ENCODE data around the gene AUTS2.

The AUTS2 gene

DNA sequence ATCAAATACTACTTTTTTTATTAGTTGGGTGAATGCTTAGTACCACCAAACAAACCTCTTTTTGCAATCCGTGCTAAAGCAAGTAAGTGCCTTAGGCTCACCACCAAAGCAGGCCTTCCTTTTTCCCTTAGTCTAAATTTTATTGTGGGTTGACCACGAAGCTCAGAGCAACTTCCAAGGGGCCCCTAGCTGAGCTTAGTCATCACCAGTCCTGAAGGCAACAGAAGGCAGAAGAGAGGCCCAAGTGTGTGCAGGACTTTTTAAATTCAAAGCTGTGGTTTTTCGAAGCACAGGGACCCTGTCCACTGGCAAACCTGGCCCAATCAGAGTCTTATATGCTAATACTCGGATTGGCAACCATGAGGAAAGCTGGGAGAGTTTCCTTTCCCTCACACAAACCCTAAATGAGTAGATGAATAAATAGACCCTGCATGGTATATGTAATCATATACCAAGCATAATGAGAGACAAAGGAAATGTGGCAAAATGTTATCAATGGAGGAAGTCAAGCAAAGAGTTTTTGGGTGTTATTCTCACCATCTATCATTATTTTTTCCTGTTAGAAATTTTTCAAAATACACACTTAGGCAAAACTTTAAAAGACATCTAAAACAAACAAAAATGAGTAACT lies 1080.5 kb downstream of the AUTS2 start:
- H3K9me3 ChIP-seq (ENCODE audit: control insufficient read depth, insufficient read depth, low read depth, low read length), result no peaks in the 10 kb centered on the region
- H3K4me3 ChIP-seq (ENCODE audit: low read depth, low read length), result no peak overlapping the region
- no peak for TF ChIP-seq ZNF785 (tag by site-specific recombination; IDR thresholded peaks at IDR 0.05)
- no peak for TF ChIP-seq ZNF510 (tag by site-specific recombination; IDR thresholded peaks at IDR 0.05; ENCODE audit: insufficient replicate concordance)
- TF ChIP-seq ZNF211 (tag by site-specific recombination; IDR thresholded peaks at IDR 0.05; ENCODE audit: low read depth), result peak; percentile 92
- no peak overlapping the region for H3K27ac ChIP-seq (ENCODE audit: extremely low read depth, low read depth, low read length)
- ChIA-PET CTCF (no interaction called here), POLR2A (no interaction called here)
- peaks cover 8% of the 10 kb centered on the region for H3K4me1 ChIP-seq (ENCODE audit: control insufficient read depth, insufficient read depth, low read length)
- H3K36me3 ChIP-seq (ENCODE audit: control insufficient read depth in 2 of 2, insufficient read depth in 1 of 2, low read length in 2 of 2), result no peaks in the 10 kb centered on the region

DNA sequence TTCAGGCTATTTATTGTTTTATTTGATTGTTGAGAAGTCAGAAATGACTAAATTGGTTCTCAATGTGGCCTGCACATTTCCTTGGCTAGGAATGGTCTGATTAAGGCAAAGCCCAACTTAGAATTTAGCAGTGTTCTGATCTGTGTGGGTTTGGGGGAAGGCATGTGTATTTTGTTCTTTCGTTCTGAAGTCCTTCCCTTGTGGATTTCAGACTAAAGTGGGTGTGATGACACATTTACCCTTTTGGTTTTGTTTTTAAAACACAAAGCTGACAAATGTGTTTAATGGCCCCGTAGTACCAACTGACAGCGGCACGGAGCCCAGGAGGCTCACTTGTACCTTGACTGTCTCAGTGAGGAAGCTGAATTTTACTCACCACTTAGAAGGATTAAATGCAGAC lies 1081.4 kb downstream of the AUTS2 start:
- POLR2A ChIA-PET, result no interaction called here

DNA sequence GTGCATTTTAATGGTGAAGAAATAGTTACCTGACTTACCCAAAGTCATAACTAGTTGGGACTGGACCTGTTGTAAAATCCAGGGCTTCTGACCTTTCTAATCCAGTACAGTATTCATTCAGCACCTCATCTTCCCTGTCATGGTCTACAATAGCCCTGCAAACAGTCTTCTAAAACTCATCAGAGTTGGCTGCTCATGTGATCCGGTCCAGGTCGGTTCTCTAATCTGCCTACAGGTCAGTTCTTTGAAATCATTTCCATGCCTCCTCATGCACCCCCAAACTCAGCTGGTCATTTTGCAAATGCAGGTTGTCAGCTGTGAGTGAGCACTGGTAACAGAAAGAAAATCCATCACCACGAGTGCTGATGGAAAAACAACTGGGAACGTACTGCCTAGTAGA lies 1082.0 kb downstream of the AUTS2 start:
- ChIA-PET POLR2A (interaction anchor here (0.6 kb wide), 1 partner anchor 29 kb away, joined by 4 read pairs; no protein-coding TSS in a partner anchor), CTCF (no interaction called here)
- Histone ChIP-seq H3K9me3 (ENCODE audit: control insufficient read depth, insufficient read depth, low read depth, low read length) (no peaks in the 10 kb centered on the region), H3K36me3 (ENCODE audit: control insufficient read depth in 2 of 2, insufficient read depth in 1 of 2, low read length in 2 of 2) (no peaks in the 10 kb centered on the region), H3K27ac (ENCODE audit: extremely low read depth, low read depth, low read length) (no peak overlapping the region), H3K4me1 (ENCODE audit: control insufficient read depth, insufficient read depth, low read length) (peaks cover 2% of the 10 kb centered on the region), H3K4me3 (ENCODE audit: low read depth, low read length) (no peak overlapping the region)
- TF ChIP-seq SALL2 (tag by site-specific recombination; IDR thresholded peaks at IDR 0.05; ENCODE audit: borderline replicate concordance), result no peak
- TF ChIP-seq ZNF792 (tag by site-specific recombination; IDR thresholded peaks at IDR 0.05), result no peak
- TF ChIP-seq, protein P1, sequence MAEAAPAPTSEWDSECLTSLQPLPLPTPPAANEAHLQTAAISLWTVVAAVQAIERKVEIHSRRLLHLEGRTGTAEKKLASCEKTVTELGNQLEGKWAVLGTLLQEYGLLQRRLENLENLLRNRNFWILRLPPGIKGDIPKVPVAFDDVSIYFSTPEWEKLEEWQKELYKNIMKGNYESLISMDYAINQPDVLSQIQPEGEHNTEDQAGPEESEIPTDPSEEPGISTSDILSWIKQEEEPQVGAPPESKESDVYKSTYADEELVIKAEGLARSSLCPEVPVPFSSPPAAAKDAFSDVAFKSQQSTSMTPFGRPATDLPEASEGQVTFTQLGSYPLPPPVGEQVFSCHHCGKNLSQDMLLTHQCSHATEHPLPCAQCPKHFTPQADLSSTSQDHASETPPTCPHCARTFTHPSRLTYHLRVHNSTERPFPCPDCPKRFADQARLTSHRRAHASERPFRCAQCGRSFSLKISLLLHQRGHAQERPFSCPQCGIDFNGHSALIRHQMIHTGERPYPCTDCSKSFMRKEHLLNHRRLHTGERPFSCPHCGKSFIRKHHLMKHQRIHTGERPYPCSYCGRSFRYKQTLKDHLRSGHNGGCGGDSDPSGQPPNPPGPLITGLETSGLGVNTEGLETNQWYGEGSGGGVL (tag by site-specific recombination; IDR thresholded peaks at IDR 0.05), result no peak

More for the DNA sequence above, 1081.4 kb downstream of the AUTS2 start:
- no peaks in the 10 kb centered on the region for H3K36me3 ChIP-seq (ENCODE audit: control insufficient read depth in 2 of 2, insufficient read depth in 1 of 2, low read length in 2 of 2)
- peaks cover 4% of the 10 kb centered on the region for H3K4me1 ChIP-seq (ENCODE audit: control insufficient read depth, insufficient read depth, low read length)
- H3K4me3 ChIP-seq (ENCODE audit: low read depth, low read length), result no peak overlapping the region
- H3K27ac ChIP-seq (ENCODE audit: extremely low read depth, low read depth, low read length), result no peak overlapping the region
- no peak for TF ChIP-seq ZFP37 (tag by site-specific recombination; IDR thresholded peaks at IDR 0.05)
- TF ChIP-seq, protein P2, sequence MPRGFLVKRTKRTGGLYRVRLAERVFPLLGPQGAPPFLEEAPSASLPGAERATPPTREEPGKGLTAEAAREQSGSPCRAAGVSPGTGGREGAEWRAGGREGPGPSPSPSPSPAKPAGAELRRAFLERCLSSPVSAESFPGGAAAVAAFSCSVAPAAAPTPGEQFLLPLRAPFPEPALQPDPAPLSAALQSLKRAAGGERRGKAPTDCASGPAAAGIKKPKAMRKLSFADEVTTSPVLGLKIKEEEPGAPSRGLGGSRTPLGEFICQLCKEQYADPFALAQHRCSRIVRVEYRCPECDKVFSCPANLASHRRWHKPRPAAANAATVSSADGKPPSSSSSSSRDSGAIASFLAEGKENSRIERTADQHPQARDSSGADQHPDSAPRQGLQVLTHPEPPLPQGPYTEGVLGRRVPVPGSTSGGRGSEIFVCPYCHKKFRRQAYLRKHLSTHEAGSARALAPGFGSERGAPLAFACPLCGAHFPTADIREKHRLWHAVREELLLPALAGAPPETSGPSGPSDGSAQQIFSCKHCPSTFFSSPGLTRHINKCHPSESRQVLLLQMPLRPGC (tag by site-specific recombination; IDR thresholded peaks at IDR 0.05), result no peak
- TF ChIP-seq MYNN (tag by site-specific recombination; IDR thresholded peaks at IDR 0.05; ENCODE audit: borderline replicate concordance), result no peak
- TF ChIP-seq ZNF621 (tag by site-specific recombination; IDR thresholded peaks at IDR 0.05), result no peak
- no peak for TF ChIP-seq HOXD13 (CRISPR knock-in tag; IDR thresholded peaks at IDR 0.05; ENCODE audit: borderline replicate concordance)
- TF ChIP-seq, protein P3, sequence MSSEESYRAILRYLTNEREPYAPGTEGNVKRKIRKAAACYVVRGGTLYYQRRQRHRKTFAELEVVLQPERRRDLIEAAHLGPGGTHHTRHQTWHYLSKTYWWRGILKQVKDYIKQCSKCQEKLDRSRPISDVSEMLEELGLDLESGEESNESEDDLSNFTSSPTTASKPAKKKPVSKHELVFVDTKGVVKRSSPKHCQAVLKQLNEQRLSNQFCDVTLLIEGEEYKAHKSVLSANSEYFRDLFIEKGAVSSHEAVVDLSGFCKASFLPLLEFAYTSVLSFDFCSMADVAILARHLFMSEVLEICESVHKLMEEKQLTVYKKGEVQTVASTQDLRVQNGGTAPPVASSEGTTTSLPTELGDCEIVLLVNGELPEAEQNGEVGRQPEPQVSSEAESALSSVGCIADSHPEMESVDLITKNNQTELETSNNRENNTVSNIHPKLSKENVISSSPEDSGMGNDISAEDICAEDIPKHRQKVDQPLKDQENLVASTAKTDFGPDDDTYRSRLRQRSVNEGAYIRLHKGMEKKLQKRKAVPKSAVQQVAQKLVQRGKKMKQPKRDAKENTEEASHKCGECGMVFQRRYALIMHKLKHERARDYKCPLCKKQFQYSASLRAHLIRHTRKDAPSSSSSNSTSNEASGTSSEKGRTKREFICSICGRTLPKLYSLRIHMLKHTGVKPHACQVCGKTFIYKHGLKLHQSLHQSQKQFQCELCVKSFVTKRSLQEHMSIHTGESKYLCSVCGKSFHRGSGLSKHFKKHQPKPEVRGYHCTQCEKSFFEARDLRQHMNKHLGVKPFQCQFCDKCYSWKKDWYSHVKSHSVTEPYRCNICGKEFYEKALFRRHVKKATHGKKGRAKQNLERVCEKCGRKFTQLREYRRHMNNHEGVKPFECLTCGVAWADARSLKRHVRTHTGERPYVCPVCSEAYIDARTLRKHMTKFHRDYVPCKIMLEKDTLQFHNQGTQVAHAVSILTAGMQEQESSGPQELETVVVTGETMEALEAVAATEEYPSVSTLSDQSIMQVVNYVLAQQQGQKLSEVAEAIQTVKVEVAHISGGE (tag by site-specific recombination; conservative IDR thresholded peaks at IDR 0.05; ENCODE audit: low read depth), result no peak
- TF ChIP-seq, protein P4, sequence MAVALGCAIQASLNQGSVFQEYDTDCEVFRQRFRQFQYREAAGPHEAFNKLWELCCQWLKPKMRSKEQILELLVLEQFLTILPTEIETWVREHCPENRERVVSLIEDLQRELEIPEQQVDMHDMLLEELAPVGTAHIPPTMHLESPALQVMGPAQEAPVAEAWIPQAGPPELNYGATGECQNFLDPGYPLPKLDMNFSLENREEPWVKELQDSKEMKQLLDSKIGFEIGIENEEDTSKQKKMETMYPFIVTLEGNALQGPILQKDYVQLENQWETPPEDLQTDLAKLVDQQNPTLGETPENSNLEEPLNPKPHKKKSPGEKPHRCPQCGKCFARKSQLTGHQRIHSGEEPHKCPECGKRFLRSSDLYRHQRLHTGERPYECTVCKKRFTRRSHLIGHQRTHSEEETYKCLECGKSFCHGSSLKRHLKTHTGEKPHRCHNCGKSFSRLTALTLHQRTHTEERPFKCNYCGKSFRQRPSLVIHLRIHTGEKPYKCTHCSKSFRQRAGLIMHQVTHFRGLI (tag by site-specific recombination; IDR thresholded peaks at IDR 0.05), result peak; percentile 39; the same call in 1 of the 2 replicates
- CTCF ChIA-PET, result no interaction called here
- no peaks in the 10 kb centered on the region for H3K9me3 ChIP-seq (ENCODE audit: control insufficient read depth, insufficient read depth, low read depth, low read length)
